Measurements from ENCODE around the gene MYBPC3. TPM values are rescaled to one million over a fixed set of nuclear protein-coding genes. Genes with fewer than 3 reads are reported as not detected.

The MYBPC3 gene
- total and polyA plus RNA-seq, 2 donors (not counting 1 experiment from before 2014, with no cell fraction given) = not detected

- H3K36me3 ChIP-seq (ENCODE audit: control insufficient read depth, insufficient read depth, low read length) = peaks cover 12% of the 10 kb centered on the region
- H3K4me2 ChIP-seq (ENCODE audit: extremely low read depth, insufficient read depth, low read length) = no peak overlapping the region
- H3K9me3 ChIP-seq (ENCODE audit: control insufficient read depth, insufficient read depth, low read depth, low read length) = no peaks in the 10 kb centered on the region
- H3K9ac ChIP-seq (ENCODE audit: insufficient read depth, low read length) = no peak overlapping the region
- no peaks in the 10 kb centered on the region for H3K27me3 ChIP-seq (ENCODE audit: control insufficient read depth, insufficient read depth, low read length)
- no peak for TF ChIP-seq CTCF (conservative IDR thresholded peaks at IDR 0.05 in 1 of 2, IDR thresholded peaks at IDR 0.05 in 1 of 2; ENCODE audit: low read depth in 1 of 2, low read length in 2 of 2)
- no peak overlapping the region for H2AFZ ChIP-seq (ENCODE audit: low read length)
- H3K79me2 ChIP-seq (ENCODE audit: control insufficient read depth, insufficient read depth, low read length) = no peaks in the 10 kb centered on the region
- H4K20me1 ChIP-seq (ENCODE audit: control insufficient read depth, extremely low read depth, insufficient read depth, low read length) = no peaks in the 10 kb centered on the region
- no peak overlapping the region for H3K27ac ChIP-seq (ENCODE audit: insufficient read depth, low read length)
- DNase-seq (ENCODE audit: low read depth in 2 of 2) = no peak
- no peak overlapping the region for H3K4me3 ChIP-seq (replicated peaks in 1 of 4; ENCODE audit: control extremely low read depth in 1 of 4, insufficient read depth in 1 of 4, low read depth in 3 of 4, low read length in 4 of 4)
- H3K4me1 ChIP-seq (ENCODE audit: control insufficient read depth, extremely low read depth, insufficient read depth, low read length) = no peaks in the 10 kb centered on the region
Measured at GRCh38 chr11:47327025-47327424, 25.5 kb downstream of the MYBPC3 start.

GRCh38 chr11:47326198-47326597 lies 26.3 kb downstream of the MYBPC3 start:
- no peaks in the 10 kb centered on the region for H3K27me3 ChIP-seq (ENCODE audit: control insufficient read depth, insufficient read depth, low read length)
- TF ChIP-seq EZH2 (IDR thresholded peaks at IDR 0.05; ENCODE audit: low read length, missing control alignments) = no peak
- no peak for TF ChIP-seq CTCF (conservative IDR thresholded peaks at IDR 0.05 in 1 of 2, IDR thresholded peaks at IDR 0.05 in 1 of 2; ENCODE audit: low read depth in 1 of 2, low read length in 2 of 2)
- H3K79me2 ChIP-seq (ENCODE audit: control insufficient read depth, insufficient read depth, low read length) = no peaks in the 10 kb centered on the region
- peaks cover 12% of the 10 kb centered on the region for H3K36me3 ChIP-seq (ENCODE audit: control insufficient read depth, insufficient read depth, low read length)
- H3K27ac ChIP-seq (ENCODE audit: insufficient read depth, low read length) = no peak overlapping the region
- no peaks in the 10 kb centered on the region for H3K9me3 ChIP-seq (ENCODE audit: control insufficient read depth, insufficient read depth, low read depth, low read length)
- H4K20me1 ChIP-seq (ENCODE audit: control insufficient read depth, extremely low read depth, insufficient read depth, low read length) = no peaks in the 10 kb centered on the region
- DNase-seq (ENCODE audit: low read depth in 2 of 2) = no peak
- no peak overlapping the region for H3K9ac ChIP-seq (ENCODE audit: insufficient read depth, low read length)
- H3K4me1 ChIP-seq (ENCODE audit: control insufficient read depth, extremely low read depth, insufficient read depth, low read length) = no peaks in the 10 kb centered on the region
- no peak overlapping the region for H2AFZ ChIP-seq (ENCODE audit: low read length)
- H3K4me2 ChIP-seq (ENCODE audit: extremely low read depth, insufficient read depth, low read length) = no peak overlapping the region
- H3K4me3 ChIP-seq (replicated peaks in 1 of 4; ENCODE audit: control extremely low read depth in 1 of 4, insufficient read depth in 1 of 4, low read depth in 3 of 4, low read length in 4 of 4) = no peak overlapping the region

- Histone ChIP-seq H3K36me3 (ENCODE audit: control insufficient read depth, insufficient read depth, low read length) (peaks cover 10% of the 10 kb centered on the region), H4K20me1 (ENCODE audit: control insufficient read depth, extremely low read depth, insufficient read depth, low read length) (no peaks in the 10 kb centered on the region)
- TF ChIP-seq EZH2 (IDR thresholded peaks at IDR 0.05; ENCODE audit: low read length, missing control alignments) = no peak
- TF ChIP-seq CTCF (conservative IDR thresholded peaks at IDR 0.05 in 1 of 2, IDR thresholded peaks at IDR 0.05 in 1 of 2; ENCODE audit: low read depth in 1 of 2, low read length in 2 of 2) = no peak
Measured at GRCh38 chr11:47325271-47326041, 27.0 kb downstream of the MYBPC3 start.

More at GRCh38 chr11:47325271-47326041, 27.0 kb downstream of the MYBPC3 start:
- Histone ChIP-seq H3K27ac (ENCODE audit: insufficient read depth, low read length) (no peak overlapping the region), H3K4me3 (replicated peaks in 1 of 4; ENCODE audit: control extremely low read depth in 1 of 4, insufficient read depth in 1 of 4, low read depth in 3 of 4, low read length in 4 of 4) (no peak overlapping the region), H3K79me2 (ENCODE audit: control insufficient read depth, insufficient read depth, low read length) (no peaks in the 10 kb centered on the region), H2AFZ (ENCODE audit: low read length) (no peak overlapping the region), H3K9ac (ENCODE audit: insufficient read depth, low read length) (no peak overlapping the region), H3K9me3 (ENCODE audit: control insufficient read depth, insufficient read depth, low read depth, low read length) (no peaks in the 10 kb centered on the region), H3K4me2 (ENCODE audit: extremely low read depth, insufficient read depth, low read length) (no peak overlapping the region), H3K27me3 (ENCODE audit: control insufficient read depth, insufficient read depth, low read length) (no peaks in the 10 kb centered on the region), H3K4me1 (ENCODE audit: control insufficient read depth, extremely low read depth, insufficient read depth, low read length) (no peaks in the 10 kb centered on the region)
- DNase-seq (ENCODE audit: low read depth in 2 of 2) = no peak
